GM12875 (cell line): Measurements from ENCODE around the gene CD28.

ENCODE experiments used
- H3K4me3 ChIP-seq: one replicate; pipeline ENCODE4 v1.5.1; 2011; ENCODE audit warnings: low read depth, low read length, control low read depth
- TF ChIP-seq, protein P1 (sequence below): IDR thresholded peaks from 2 replicates; pipeline ENCODE4 v1.5.1; 2011; ENCODE audit warnings: low read depth, mild to moderate bottlenecking, control low read depth, inconsistent platforms, low read length, moderate library complexity, borderline replicate concordance; ENCODE audit not compliant: insufficient read depth

Gene CD28

DNA sequence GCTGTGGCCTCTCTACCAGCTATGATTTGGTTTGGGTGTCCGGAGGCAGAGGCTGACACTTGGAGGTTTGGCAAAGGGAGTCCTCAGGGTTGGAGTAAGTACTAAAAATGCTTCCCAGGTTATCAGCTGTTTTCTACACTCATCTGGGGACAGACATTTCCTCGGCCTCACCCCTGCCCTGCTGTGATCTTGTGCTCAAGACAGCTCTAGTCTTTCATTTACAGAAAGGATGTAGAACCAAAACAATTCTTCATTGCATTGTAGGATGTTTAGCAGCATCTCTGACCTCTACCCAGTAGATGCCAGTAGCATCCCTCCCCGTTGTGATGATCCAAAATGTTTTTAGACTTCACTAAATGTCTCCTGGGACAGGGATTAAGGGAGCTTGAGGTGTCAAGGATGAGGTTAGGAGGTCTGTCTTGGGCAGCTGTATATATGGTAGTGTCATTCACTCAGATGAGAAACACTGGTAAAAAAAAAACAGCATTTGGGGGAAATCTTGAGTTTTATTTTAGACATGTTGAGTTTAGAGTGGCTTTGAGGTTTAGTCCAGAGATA lies 26.6 kb downstream of the CD28 start:
- TF ChIP-seq, protein P1, sequence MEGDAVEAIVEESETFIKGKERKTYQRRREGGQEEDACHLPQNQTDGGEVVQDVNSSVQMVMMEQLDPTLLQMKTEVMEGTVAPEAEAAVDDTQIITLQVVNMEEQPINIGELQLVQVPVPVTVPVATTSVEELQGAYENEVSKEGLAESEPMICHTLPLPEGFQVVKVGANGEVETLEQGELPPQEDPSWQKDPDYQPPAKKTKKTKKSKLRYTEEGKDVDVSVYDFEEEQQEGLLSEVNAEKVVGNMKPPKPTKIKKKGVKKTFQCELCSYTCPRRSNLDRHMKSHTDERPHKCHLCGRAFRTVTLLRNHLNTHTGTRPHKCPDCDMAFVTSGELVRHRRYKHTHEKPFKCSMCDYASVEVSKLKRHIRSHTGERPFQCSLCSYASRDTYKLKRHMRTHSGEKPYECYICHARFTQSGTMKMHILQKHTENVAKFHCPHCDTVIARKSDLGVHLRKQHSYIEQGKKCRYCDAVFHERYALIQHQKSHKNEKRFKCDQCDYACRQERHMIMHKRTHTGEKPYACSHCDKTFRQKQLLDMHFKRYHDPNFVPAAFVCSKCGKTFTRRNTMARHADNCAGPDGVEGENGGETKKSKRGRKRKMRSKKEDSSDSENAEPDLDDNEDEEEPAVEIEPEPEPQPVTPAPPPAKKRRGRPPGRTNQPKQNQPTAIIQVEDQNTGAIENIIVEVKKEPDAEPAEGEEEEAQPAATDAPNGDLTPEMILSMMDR: no peak
- no peak overlapping the region for H3K4me3 ChIP-seq

DNA sequence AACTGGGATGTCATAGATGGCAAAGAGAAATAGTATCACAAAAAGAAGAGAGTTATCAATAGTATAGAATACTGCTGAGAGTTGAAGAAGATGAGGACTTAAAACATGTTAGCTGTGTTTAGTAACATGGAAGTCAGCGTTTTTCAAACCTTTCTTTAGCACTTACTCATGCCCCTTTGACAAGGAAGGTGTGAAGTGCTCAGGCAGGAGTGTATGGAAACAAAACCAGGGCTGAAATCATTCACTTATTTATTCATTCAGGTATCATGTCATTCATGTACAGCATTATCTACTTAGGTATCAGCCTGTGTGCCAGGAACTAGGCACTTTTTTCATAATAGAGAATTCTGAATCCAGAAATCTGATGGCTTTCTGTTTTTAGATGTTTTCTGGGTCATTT lies 27.2 kb downstream of the CD28 start:
- H3K4me3 ChIP-seq: no peak overlapping the region
- TF ChIP-seq, protein P1: no peak

DNA sequence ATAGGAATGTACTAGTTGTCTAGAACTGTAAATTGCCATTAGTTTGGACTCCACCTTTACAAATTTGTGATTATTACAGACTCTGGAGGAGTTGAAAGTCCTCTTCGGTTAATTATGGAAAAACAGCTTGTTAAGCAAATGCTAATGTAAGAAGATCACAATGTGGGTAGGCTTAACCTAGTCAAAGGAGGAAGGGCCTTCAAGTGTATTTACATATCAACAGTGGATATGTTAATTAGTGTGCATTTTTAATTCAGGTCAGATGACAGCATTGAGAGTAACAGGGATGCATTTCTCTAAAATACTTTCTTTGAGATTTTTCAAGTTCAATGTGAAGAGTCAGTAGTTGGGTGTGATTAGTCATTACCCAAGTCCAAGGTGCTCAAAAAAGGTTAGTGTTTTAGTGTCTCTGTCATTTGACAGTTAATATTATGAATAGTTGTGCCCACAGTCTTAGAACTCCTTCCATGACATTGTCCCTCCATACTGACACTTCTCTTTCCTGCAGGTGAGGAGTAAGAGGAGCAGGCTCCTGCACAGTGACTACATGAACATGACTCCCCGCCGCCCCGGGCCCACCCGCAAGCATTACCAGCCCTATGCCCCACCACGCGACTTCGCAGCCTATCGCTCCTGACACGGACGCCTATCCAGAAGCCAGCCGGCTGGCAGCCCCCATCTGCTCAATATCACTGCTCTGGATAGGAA lies 28.0 kb downstream of the CD28 start:
- TF ChIP-seq, protein P1: no peak
- no peak overlapping the region for H3K4me3 ChIP-seq

DNA sequence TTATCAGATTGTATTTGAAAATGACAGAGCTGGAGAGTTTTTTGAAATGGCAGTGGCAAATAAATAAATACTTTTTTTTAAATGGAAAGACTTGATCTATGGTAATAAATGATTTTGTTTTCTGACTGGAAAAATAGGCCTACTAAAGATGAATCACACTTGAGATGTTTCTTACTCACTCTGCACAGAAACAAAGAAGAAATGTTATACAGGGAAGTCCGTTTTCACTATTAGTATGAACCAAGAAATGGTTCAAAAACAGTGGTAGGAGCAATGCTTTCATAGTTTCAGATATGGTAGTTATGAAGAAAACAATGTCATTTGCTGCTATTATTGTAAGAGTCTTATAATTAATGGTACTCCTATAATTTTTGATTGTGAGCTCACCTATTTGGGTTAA lies 30.9 kb downstream of the CD28 start:
- H3K4me3 ChIP-seq: no peak overlapping the region
- TF ChIP-seq, protein P1: no peak

DNA sequence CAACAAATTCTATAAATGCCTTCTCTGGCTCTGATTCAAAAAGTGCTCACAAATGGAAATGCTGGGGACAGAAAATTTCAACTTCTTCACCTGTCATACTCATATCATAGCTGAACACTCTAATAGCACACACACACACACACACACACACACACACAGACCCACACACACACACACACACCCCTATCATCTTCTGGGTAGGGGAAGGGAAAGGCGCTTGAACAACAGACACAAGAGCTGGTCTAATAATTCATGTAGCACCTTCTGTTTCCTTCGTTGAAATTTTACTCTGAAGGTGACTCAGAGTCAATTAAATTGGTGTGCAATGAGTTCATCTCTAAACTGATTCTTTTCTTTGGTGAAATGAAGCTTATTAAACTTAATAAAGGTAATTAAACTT lies 32.9 kb downstream of the CD28 start:
- H3K4me3 ChIP-seq: no peak overlapping the region
- TF ChIP-seq, protein P1: no peak

DNA sequence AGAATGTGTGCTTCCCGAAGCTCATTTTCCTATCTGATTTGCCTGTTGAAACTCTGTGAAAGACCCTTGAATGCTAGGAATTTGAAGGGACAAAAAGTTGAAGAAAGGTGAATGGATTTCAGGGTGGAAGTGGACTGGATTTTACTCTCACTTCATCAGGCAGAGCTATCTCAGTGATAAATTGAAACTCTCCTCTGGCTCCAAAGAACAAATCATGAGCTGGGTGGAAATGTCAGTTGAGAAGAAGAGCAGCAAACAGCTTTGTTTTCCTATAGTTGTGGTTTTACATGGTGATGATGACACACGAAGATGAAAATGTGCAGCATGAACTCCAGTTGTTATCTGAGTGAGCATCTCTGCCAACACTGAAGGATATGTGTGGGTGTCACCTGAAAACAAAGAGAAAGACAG lies 34.4 kb downstream of the CD28 start:
- TF ChIP-seq, protein P1: no peak

DNA sequence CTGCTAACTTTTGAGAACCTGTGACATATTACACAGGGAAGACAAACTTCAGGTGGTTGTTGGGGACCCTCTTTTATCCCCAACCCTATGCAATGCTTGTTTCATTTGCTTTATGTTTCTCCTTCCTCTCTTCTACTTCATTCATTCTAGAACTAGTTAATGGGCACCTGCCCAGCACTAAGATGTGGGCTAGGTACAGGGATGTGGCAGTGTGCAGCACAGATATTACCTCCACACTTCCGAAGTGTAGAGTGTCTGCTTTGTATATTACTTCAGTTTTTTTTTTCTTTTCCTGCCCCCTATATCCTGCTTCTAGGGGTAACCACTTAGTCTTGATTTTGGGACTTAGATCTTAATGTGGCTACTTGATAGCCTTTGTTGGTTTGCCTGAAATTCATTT lies 35.1 kb downstream of the CD28 start:
- H3K4me3 ChIP-seq: no peak overlapping the region
- TF ChIP-seq, protein P1: no peak

More for the DNA sequence above, 34.4 kb downstream of the CD28 start:
- H3K4me3 ChIP-seq: no peak overlapping the region
